ENCODE measurements around the gene IMPDH1.
"Not testable (repeated sequence)": the region's sequence is repeated elsewhere in the genome, so short reads cannot be mapped to it uniquely, and the experiment has no call there.

The IMPDH1 gene

DNA sequence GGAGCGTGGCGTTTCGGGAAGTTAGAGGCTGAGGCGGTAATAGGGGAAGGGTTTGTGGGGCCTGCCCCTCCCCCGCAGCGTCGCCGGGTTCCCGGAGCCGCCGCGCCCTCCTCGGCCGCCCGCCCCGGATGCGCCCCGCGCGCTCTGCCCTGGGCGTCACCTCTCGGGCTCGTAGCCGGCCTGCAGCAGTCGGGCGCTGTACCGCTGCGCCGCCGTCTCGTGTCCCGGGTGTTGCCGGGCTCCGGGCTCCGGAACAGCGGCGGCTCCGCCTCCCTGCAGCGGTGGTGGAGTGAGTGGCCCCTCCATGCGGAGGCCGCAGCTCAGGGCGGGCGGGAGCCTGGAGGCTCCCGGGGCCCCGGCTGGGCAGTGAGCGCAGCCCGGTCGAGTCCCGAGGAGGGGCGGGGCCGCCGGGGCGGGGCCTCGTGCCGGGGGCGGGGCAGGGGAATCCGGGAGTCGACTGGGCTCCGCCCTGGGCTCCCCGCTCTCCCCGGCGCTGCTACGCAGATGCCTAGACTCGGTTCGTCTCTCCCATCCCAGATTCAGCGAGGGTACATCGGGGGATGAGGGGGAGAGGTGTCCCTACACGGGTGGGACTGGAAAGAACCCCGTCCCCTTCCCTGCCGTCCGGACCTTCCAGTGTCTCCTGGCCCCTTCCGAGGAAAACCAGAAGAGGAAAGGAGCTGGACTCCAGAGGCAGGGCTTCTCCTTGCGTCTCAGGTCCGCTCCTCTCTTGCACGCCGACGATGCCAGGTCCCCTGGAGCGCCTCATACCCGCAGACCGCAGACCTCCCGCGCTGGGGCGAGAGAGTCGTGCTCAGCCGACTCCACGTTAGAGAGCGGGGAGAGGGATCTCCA lies at the start of gene IMPDH1:
Gene IMPDH1, minus strand, starts transcription at position 387 of the 855 bp plus-strand sequence. Its CDS starts 81 bp downstream, at position 306.
- no peak for DNase-seq (ENCODE audit: low read depth, low spot score)

DNA sequence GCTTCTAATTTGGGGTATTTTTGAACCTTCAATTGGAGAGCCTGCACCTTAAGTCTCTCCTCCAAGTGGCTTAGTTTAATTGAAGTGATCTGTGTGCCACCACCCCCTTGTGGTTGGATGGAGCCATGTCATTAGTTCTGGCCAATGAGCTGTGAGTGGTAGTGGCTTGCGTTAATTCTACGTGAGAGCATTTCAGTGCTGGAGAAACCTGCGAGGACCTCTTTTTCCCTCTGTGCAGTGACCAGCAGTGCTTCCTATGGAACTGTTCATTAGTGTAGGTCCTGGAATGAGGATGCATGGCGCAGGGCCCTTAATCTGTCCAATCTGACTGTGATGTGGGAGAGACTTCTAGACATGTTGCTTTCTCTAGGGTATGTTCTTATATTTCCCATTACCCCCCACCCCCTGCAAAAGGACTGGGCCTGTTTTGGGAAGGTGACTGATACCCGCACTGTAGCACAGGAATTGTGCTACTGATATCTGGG lies 49.7 kb upstream of the IMPDH1 start:
- DNase-seq (ENCODE audit: low read depth, low spot score), result peak; percentile 45

- no peak for DNase-seq (ENCODE audit: low read depth, low spot score)
These were observed 49.2 kb upstream of the IMPDH1 start for GRCh38 chr7:128458956-128459355.

GRCh38 chr7:128457385-128457784 lies 47.6 kb upstream of the IMPDH1 start:
- not testable (repeated sequence) for DNase-seq (ENCODE audit: low read depth, low spot score)

DNA sequence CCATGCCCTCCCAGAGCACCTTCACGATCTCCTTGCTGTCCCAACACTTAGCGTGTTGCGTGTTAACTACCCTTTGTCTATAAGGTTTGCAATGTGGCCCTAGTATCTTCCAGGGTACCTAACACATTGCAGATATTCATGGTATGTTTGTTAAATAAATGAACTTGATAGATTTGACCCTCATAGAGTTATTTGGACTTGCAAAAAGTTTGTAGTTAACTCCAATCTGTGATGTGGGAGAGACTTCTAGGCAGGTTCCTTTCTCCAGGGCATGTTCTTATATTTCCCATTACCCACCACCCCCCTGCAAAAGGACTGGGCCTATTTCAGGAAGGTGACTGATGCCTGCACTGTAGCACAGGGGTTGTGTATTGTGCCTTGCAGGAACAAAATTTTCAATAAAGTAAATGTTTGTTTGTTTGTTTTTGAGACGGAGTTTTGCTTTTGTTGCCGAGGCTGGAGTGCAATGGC lies 46.5 kb upstream of the IMPDH1 start:
- no peak for DNase-seq (ENCODE audit: low read depth, low spot score)

- peak; percentile 45 for DNase-seq (ENCODE audit: low read depth, low spot score)
These were observed 45.9 kb upstream of the IMPDH1 start, which contains the start of gene HILPDA for GRCh38 chr7:128455543-128456254. Gene HILPDA, plus strand, starts transcription at chr7:128455878. Its CDS starts 1,391 bp downstream, at chr7:128457269.

DNA sequence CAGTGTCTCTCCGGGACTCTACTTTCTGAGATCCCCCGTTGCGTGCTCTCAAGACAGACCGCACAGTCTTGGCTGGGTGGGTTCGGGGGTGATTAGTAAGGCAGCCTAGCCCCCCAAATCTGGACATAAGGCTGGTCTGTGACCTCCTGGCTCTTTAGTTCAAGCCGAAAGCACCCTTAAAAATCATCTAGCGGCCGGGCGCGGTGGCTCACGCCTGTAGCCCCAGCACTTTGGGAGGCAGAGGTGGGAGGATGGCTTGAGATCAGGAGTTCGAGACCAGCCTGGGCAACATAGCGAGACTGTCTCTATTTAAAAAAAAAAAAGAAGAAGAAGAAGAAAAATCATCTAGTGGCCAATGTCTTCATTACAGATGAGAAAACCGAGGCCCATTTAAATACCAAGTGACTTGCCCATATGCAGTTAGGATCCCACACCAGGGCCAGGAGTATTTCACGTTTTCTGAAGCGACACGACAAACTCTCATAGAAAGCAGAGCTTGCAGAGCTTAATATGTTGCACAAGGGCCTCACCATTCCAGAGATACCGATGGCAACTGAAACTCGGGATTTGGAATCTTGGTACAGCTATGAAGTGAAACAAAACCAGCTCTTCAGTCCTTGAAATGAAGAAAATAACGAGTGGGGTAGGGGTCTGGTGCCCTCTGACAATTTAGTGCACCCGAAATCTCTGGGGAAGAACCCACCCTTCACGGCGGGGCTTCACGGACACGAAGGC lies 45.2 kb upstream of the IMPDH1 start:
- no peak for DNase-seq (ENCODE audit: low read depth, low spot score)

DNA sequence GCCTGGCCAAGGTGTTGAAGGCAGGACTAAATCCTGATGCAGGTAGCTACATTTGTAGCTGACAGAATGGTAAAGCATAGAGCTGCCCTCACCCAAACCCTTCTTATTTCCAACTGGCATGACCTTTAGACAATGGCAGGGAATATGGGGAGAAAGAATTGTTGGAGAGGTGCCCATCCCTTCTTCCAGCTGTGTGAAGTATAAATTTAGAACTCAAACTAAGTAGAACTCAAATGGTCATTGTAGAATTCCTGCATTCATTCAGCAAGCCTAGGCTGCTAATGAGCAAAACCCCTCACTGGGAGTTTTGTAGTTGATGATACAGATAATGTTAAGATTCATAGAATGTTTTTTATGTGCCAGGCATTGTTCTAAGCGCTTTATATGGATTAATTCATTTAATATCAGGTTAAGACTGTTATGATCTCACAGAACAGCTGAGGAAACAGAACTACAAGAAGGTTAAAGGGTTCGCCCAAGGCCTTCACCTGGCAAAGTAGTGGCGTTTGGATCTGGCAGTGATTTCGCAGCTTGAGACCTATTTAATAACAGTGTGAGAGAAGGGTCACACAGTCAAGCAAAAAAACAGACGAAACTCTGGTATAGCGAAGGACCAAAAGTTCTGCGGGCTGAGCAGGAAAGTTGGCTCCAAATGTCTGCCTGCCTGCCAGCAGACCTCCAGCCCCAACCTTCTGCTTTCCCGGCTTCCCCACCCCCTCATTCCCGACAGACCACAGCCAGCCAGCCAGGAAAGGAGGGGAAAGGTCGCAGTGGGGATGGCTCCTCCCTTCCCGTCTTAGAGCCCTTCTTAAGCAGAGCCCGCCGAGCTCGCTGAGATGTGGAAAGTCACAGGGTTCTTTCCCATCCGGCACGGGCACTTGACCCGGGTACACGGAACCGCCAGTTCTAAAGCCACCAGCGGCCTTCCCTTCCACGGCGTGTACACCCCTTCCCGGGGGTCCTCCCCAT lies 44.3 kb upstream of the IMPDH1 start:
- peak; percentile 65 for DNase-seq (ENCODE audit: low read depth, low spot score)

- DNase-seq (ENCODE audit: low read depth, low spot score), result no peak
These were observed 42.8 kb upstream of the IMPDH1 start for GRCh38 chr7:128452552-128452951.

- DNase-seq (ENCODE audit: low read depth, low spot score), result no peak
These were observed 41.1 kb upstream of the IMPDH1 start for GRCh38 chr7:128450913-128451312.

DNA sequence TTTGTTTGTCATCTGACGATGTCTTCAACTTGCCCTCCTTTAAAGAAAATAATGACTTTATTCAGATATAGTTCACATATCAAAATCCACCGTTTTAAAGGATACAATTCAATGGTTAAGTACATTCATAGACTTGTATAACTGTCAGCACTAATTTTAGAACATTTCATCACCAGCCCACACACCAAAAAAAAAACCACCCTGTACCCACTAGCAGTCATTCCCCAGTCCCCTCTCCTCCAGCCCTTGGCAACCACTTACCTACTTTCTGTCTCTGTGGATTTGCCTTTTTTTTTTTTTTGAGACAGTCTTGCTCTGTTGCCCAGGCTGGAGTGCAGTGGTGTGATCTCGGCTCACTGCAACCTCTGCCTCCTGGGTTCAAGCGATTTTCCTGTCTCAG lies 40.6 kb upstream of the IMPDH1 start:
- no peak for DNase-seq (ENCODE audit: low read depth, low spot score)

DNA sequence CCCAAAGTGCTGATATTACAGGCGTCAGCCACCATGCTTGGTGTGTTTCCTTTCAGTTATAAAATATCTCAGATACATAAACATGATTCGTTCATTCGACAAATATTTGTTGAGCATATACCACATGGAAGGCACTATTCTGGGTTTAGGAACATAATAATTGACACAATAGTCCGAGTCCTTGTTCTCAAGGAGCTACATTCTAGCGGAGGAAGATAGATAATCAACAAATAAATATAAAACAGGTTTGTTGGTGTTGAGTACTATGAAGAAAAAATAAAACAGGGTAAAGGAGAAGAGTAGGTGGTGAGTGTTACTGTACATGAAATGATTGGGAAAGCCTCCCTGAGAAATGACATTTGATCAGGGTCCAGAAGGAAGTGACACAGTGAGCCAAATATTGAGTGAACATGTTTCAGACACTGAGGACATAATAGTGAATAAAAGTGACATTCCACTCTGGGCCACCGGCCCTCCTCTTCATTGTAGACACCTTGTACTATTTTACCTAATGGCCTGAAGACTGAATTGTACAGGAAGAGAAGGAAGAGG lies 39.0 kb upstream of the IMPDH1 start:
- DNase-seq (ENCODE audit: low read depth, low spot score), result no peak

GRCh38 chr7:128447941-128448564 lies 38.3 kb upstream of the IMPDH1 start:
- DNase-seq (ENCODE audit: low read depth, low spot score), result no peak

- no peak for DNase-seq (ENCODE audit: low read depth, low spot score)
These were observed 36.5 kb upstream of the IMPDH1 start for GRCh38 chr7:128446306-128446705.

- no peak for DNase-seq (ENCODE audit: low read depth, low spot score)
These were observed 34.2 kb upstream of the IMPDH1 start for GRCh38 chr7:128443831-128444600.

- DNase-seq (ENCODE audit: low read depth, low spot score), result no peak
These were observed 32.6 kb upstream of the IMPDH1 start for GRCh38 chr7:128442356-128442755.

DNA sequence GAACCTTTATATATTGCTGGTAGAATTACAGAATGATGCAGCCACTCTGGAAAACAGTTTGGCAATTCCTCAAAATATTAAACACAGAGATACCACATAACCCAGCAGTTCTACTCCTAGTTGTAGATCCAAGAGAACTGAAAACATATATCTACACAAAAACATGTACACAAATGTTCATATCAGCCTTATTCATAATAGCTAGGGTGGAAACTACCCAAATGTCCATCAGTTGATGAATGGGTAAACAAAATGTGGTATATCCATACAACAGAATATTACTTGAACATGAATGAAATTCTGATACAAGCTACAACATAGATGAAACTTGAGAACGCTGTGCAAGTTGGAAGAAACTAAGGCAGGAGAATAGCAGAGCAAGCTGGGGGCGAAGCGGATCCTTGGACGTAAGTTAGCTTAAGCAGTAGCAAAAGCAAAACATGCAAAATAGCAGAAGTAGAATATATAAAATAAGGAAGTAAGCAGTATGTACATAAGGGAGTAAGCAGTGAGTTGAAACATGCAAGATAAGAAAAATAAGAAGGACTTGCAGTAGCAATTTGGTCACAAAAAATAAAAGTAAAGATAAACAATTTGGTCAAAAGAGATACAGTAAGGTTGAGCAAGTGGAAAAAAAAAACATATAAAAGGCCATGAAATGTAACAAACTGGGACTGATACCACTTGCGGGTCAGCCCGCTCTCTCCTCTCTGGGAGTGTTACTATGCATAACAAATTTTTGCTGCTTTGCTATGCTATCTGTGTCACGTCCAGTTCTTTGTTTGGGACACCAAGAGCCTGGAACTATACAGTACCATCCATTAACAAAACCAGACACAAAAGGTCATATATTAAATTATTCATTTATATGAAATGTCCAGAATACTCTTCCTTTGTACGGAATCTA lies 27.9 kb upstream of the IMPDH1 start:
- no peak for DNase-seq (ENCODE audit: low read depth, low spot score)

- DNase-seq (ENCODE audit: low read depth, low spot score), result no peak
These were observed 25.5 kb upstream of the IMPDH1 start for GRCh38 chr7:128435327-128435686.

Measured in iPS DF 19.7 (cell line).